Epidermal melanocyte (primary cell): ENCODE measurements around the gene CLEC18B.
"Not testable (repeated sequence)": the region's sequence is repeated elsewhere in the genome, so short reads cannot be mapped to it uniquely, and the experiment has no call there.

ENCODE experiments used
- DNase-seq: peaks from one replicate; pipeline ENCODE4 v3.0.0; 2011; ENCODE audit warnings: low spot score; ENCODE audit not compliant: insufficient read length

Gene CLEC18B

DNA sequence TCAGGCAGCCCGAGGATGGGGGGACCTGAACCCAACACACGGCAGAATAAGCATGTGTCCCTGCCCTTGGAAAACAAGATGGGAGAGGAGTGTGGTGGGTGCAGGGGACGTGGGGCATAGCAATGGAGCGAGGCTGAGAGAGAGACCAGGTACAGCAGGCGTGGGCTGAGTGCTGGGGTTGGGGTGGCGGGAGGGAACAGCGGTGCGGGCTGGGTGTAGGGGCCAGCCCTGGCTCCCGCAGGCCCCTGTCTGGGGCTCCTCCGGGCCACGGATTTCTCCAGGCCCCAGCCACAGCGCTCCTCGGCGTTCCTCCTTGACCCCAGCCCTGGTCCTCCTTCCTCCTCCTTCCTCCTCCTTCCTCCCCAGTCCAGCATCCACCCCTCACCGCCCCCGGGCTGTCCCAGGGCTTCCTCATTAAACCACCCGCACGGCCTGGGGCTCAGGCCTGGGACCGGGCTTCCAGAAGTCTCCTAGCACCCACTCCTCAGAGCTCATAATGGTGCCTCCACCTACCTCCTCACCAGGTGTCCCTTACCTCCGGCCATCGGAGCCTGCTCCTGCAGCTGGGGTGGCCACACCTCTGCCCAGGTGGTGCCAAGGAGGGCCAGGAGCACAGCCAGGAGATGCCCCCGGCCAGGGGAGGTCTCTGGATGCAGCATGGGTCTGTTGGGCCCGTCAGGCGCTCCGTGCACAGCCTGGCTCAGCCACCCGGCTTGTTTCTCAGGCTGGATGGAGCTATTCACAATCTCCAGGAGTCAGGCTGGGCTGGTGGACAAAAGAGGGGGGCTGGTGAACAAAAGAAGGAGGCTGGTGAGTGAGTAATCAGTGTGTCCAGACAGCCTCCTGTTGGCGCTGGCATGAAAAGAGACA lies at the start of gene CLEC18B:
TSS of gene CLEC18B (minus strand) at position 867 of the 870 bp plus-strand sequence. CDS start at position 659, 208 bp downstream.
- not testable (repeated sequence) for DNase-seq

GRCh38 chr16:74469946-74470478 lies 48.7 kb upstream of the CLEC18B start:
- no peak for DNase-seq

- no peak for DNase-seq
Observed at GRCh38 chr16:74468807-74469525, 47.7 kb upstream of the CLEC18B start.

- DNase-seq, result no peak
Observed at GRCh38 chr16:74466872-74467271, 45.6 kb upstream of the CLEC18B start.

DNA sequence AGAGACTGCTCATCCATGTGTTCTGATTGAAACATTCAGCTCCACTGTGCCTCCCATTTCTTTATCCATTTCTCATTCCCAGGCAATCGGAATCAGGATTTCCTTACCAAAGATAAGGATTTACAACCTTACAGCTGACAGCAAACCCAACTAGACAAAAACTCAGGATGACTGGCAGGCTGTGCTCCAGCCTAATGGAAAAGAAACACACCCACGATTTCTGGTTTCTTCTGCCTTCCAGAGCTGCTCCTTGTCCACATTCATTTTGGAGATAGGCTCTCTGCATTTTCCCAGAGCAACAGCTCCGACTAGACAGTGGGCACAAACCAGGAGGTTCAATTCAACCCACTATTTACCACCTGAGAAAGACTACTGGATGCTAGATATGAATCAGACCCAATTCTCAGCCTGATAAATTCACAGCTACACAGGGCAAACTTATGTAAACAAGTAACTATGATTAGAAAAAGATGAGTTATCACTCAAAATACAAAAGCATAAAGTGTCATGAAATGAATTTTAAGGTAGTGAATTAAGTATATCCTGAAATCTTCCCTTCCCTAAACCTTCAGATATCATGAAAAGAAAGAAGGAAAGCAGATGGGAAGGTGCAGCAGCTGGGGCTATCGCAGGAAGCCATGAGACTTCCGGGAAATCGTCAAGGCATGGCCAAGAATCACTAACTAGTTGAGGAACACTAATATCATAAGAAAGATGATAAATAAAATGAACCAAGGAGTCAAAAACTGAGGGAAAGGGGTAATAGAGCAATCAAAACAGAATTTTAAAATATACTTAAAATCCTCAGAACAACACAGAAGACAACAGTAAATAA lies 44.8 kb upstream of the CLEC18B start:
- no peak for DNase-seq

- DNase-seq, result no peak
Observed at GRCh38 chr16:74465281-74465680, 44.0 kb upstream of the CLEC18B start.

DNA sequence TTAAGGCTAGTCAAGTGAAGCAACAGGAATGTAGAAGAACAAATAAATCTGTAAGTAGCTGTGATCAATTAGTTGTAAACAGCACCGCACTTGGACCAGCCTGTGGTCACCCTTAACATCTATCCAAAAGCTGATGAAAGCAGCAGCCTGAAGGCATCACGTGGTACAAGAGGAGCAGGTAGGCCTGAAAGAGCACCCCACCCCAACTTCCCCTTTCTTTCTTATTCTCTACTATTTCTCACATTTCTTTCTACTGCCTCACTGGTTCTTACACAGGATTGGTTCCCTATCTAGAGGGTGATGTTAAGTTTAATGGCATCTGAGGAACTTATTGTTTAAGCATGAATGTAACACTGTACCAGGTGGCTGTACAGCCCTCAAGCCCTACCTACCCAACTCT lies 42.6 kb upstream of the CLEC18B start:
- DNase-seq, result no peak

DNA sequence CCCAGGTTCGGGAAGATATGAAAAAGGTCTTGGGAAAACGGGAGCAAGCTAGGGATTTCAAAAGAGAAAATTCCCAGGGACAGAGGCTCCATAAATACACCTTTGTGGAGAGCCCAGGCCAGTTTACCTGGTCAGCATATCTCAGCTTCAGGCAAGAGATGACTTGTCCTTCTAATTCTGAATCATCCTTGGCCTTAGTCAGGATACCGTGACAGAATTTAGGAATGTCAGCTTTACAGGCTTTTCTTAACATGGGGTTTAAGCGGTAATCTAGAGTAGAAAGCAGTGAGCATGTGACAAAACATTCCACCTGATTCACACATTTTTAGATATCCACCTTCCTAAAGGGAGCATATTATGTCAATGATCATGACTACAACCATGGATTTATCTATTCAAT lies 41.1 kb upstream of the CLEC18B start:
- DNase-seq, result no peak

DNA sequence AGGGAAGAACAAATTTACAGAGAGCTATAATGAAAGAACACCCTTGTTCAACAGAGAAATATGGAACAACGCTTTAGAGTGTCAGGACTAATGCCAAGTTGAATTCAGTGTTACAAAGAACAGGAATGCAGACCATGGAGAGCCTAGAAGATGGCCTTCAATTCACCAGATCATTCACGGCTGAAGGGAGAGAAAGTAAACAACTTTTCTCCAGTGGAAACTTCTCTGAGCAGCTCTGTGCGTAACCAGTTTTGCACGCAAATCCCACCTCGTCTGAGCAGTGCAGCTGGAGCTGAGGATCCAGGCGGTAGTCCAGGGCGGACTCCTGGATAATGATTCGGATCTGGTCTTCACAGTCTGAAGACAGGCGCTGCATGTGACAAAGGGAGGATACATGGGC lies 40.5 kb upstream of the CLEC18B start:
- no peak for DNase-seq

DNA sequence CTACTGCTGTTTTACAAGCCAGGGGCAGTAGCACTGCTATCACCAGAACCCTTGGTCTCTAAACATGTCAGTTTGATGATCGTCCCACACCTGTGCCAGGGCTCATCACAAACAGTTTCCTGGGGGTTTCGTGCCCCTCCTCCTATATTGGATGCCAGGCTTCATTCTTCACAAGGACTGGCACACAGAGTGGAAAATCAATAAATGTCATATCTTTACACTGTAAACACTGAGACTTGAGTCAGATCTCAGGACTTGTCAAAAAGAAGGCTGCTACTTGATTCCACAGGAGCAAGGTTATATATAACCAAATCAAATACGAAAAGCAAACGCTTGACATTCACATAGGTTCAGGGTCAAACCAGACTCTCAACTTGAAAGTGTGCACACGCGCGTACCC lies 39.3 kb upstream of the CLEC18B start:
- no peak for DNase-seq

DNA sequence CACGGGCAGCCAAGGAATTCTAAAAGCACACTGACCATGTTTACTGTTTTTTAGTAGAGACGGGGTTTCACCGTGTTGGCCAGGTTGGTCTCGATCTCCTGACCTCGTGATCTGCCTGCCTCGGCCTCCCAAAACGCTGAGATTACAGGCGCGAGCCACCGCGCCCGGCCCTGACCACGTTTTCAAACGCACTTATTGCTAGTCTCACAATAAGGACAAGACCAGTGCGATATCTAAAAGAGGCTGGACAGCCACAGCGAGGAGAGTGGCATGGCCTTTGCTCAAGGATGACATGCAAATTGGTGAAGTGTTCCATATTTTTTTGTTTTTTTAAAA lies 35.0 kb upstream of the CLEC18B start:
- no peak for DNase-seq

- no peak for DNase-seq
Observed at GRCh38 chr16:74455619-74456289, 34.5 kb upstream of the CLEC18B start.

GRCh38 chr16:74455213-74455612 lies 33.9 kb upstream of the CLEC18B start:
- no peak for DNase-seq

DNA sequence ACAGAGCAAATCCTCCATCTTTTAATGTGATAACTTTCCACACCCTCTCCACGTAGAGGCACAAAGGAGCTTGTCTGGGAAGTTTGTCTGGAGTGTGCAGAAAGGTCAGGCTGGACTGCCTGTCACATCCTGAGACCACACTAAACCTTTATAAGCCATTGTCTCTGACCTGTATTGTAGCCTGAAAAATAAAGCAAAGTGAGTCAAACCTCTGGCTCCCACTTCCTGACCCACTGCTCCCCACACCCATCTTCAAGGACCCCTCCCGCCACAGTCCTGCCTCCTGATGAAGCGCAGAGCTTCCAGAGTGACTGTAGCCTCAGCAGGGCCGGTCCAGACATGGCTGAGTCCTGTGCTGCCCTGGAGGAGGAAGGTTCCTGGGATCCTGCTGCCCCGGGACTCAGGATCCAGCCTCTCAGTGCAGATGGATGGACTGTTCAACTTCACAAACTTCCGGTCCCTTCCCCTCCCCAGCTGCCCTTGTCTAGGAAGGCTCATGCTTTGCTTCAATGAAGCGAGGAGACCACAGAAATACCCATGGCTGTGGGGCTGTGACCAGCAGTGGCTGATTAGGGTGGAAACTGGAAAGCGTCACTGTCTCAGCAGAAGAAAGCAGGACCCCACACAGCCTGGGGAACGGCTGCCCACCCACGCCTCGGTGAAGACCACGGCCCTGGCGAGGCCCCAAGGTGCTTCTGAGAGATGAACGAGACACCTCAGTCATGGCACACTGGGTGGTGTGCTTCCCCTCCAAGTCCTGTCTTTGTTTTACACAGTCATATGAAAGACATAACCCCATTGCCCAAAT lies 30.9 kb upstream of the CLEC18B start:
- no peak for DNase-seq

GRCh38 chr16:74450967-74451760 lies 29.9 kb upstream of the CLEC18B start:
- DNase-seq, result no peak

GRCh38 chr16:74450236-74450635 lies 29.0 kb upstream of the CLEC18B start:
- DNase-seq, result no peak

DNA sequence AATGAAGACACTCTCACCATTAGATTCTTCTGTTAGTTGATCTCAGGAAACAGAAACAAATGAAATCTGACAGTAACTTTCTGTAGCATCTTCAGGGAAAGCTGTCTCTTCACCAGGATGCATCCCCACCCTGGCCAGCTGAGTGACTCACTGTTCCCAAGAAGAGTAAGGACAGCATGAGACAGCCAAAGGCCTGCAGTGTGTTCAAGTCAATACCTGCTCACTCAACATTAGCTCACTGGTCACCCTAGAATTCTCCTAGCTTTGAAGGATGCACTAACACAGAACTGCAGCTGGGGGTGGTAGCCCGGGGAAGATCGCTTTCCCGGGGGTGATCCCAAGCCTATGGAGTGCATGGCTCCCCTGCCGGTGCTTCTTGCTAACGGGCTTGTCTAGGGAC lies 28.2 kb upstream of the CLEC18B start:
- no peak for DNase-seq

GRCh38 chr16:74448990-74449389 lies 27.7 kb upstream of the CLEC18B start:
- DNase-seq, result peak; percentile 61

DNA sequence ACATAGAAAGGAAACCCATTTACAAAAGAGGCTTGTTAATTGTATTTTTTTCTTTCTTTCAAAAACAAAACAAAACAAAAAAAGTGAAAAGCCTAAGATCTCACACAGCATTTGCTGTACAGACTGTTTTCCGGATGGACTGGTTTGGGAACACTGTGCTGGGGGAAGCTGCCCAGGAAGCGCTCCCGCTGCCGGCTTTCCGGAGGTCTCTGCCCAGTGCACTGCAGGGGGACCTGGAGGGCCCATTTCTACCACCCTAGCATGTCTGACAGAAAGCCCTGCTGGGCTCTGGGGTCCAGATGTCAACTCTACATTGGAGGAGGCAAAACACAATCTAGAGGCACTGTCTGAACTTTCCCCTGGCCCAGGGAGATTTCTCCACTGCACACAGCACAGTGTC lies 26.3 kb upstream of the CLEC18B start:
- no peak for DNase-seq
